HepG2 (cell line): ENCODE measurements around the gene CREM.

ENCODE experiments used
- ATF1 ChIP-seq: IDR thresholded peaks from 2 replicates; pipeline ENCODE4 v1.6.1; 2016; ENCODE audit warnings: mild to moderate bottlenecking, control low read depth
- CTCF ChIP-seq: sonication (generic); formaldehyde crosslinking; IDR thresholded peaks from 2 replicates; pipeline ENCODE4 v1.5.0; 2020; ENCODE audit warnings: mild to moderate bottlenecking, missing genetic modification reagents, moderate library complexity
- DMTF1 ChIP-seq: sonication (generic); formaldehyde crosslinking; IDR thresholded peaks from 2 replicates; pipeline ENCODE4 v1.4.0; 2020; ENCODE audit warnings: mild to moderate bottlenecking, missing genetic modification reagents
- KAT7 ChIP-seq: IDR thresholded peaks from 2 replicates; pipeline ENCODE4 v1.6.1; 2018; ENCODE audit warnings: borderline replicate concordance, missing compliant biosample characterization
- KDM1A ChIP-seq: IDR thresholded peaks from 2 replicates; pipeline ENCODE4 v1.6.1; 2016; ENCODE audit warnings: missing compliant biosample characterization
- MYPOP ChIP-seq: sonication (generic); formaldehyde crosslinking; IDR thresholded peaks from 2 replicates; pipeline ENCODE4 v1.8.1; 2023; ENCODE audit warnings: mild to moderate bottlenecking, moderate library complexity, missing genetic modification reagents
- NFKB2 ChIP-seq: sonication (generic); formaldehyde crosslinking; IDR thresholded peaks from 2 replicates; pipeline ENCODE4 v1.4.0; 2020; ENCODE audit warnings: missing genetic modification reagents, borderline replicate concordance
- RFX5 ChIP-seq: IDR thresholded peaks from 2 replicates; pipeline ENCODE4 v1.6.1; 2011; ENCODE audit warnings: low read depth, low read length, improper control_type of control experiment
- TGIF2 ChIP-seq: IDR thresholded peaks from 2 replicates; pipeline ENCODE4 v1.6.1; 2016; ENCODE audit warnings: control low read depth, missing compliant biosample characterization
- ZHX1 ChIP-seq: sonication (generic); formaldehyde crosslinking; IDR thresholded peaks from 2 replicates; pipeline ENCODE4 v1.8.1; 2022; ENCODE audit warnings: low read depth, mild to moderate bottlenecking, missing genetic modification reagents
- ZNF17 ChIP-seq: sonication (generic); formaldehyde crosslinking; IDR thresholded peaks from 2 replicates; pipeline ENCODE4 v1.5.0; 2020; ENCODE audit warnings: mild to moderate bottlenecking, missing genetic modification reagents
- ZNF350 ChIP-seq: sonication (generic); formaldehyde crosslinking; IDR thresholded peaks from 2 replicates; pipeline ENCODE4 v1.4.0; 2020; ENCODE audit warnings: mild to moderate bottlenecking, low read depth, missing genetic modification reagents, borderline replicate concordance
- TF ChIP-seq, protein P1 (sequence below): sonication (generic); formaldehyde crosslinking; IDR thresholded peaks from 2 replicates; pipeline ENCODE4 v1.5.0; 2020; ENCODE audit warnings: missing genetic modification reagents
- TF ChIP-seq, protein P2 (sequence below): sonication (generic); formaldehyde crosslinking; IDR thresholded peaks from 2 replicates; pipeline ENCODE4 v1.8.1; 2023; ENCODE audit warnings: mild to moderate bottlenecking, missing genetic modification reagents

DNA sequence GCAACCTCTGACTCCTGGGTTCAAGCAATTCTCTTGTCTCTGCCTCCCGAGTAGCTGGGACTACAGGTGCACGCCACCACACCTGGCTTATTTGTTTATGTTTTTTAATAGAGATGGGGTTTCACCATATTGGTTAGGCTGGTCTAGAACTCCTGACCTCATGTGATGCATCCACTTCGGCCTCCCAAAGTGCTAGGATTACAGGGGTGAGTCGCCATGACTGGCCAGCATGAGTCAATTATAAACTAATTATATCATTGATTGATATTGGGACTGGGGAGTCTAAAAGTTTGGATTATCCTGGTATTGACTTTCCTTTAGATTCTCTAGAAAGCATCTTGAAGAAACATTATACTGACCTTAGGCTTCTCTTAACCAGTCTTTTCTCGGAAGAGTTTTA, 135.8 kb downstream of the CREM start:
- TF ChIP-seq MYPOP (CRISPR knock-in tag) (no peak), KAT7 (CRISPR knock-in tag) (no peak), CTCF (CRISPR knock-in tag) (no peak), RFX5 (no peak), KDM1A (CRISPR knock-in tag) (no peak), ZNF17 (no peak), ZNF350 (CRISPR knock-in tag) (no peak), ATF1 (CRISPR knock-in tag) (no peak), DMTF1 (CRISPR knock-in tag) (no peak), TGIF2 (CRISPR knock-in tag) (no peak), ZHX1 (CRISPR knock-in tag) (no peak), NFKB2 (CRISPR knock-in tag) (no peak)
- TF ChIP-seq, protein P1, sequence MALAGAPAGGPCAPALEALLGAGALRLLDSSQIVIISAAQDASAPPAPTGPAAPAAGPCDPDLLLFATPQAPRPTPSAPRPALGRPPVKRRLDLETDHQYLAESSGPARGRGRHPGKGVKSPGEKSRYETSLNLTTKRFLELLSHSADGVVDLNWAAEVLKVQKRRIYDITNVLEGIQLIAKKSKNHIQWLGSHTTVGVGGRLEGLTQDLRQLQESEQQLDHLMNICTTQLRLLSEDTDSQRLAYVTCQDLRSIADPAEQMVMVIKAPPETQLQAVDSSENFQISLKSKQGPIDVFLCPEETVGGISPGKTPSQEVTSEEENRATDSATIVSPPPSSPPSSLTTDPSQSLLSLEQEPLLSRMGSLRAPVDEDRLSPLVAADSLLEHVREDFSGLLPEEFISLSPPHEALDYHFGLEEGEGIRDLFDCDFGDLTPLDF (CRISPR knock-in tag) = no peak
- TF ChIP-seq, protein P2, sequence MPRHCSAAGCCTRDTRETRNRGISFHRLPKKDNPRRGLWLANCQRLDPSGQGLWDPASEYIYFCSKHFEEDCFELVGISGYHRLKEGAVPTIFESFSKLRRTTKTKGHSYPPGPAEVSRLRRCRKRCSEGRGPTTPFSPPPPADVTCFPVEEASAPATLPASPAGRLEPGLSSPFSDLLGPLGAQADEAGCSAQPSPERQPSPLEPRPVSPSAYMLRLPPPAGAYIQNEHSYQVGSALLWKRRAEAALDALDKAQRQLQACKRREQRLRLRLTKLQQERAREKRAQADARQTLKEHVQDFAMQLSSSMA (CRISPR knock-in tag) = no peak
